ENCODE results near the gene CCNL2. TPM values are rescaled to one million over a fixed set of nuclear protein-coding genes. Genes with fewer than 3 reads are reported as not detected.
"Not testable (repeated sequence)": the region's sequence is repeated elsewhere in the genome, so short reads cannot be mapped to it uniquely, and the experiment has no call there.

Gene CCNL2
- total RNA-seq, 1 donor from 2014 or later = 185 TPM

DNA sequence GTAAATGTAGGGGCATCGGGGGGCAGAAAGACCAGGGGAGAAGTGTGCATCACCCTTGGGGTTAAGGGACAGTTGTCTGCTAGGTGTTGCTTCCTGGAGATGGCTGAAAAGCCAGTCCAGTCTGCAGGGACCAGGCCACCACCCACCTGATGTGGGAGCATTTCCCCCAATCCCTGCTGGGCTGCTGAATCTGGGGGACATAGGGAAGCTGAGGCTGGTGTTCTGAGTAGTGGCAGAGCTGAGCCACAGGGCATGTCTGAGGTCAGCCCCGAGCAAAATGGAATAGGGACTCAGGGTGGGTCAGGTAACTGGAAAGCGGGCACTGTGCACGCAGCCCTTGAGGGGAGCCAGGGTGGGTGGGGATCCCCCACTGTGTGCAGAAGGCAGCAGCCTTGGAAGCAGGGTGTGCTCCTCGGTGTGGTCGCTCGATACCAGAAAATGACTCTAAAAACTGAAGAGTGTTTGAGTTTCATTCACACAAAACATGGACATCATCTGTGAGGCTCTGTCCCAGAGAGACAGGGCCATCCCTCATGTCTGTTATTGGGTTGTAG, 2.4 kb upstream of the CCNL2 start:
- no peak for DNase-seq (ENCODE audit: low read depth)

DNA sequence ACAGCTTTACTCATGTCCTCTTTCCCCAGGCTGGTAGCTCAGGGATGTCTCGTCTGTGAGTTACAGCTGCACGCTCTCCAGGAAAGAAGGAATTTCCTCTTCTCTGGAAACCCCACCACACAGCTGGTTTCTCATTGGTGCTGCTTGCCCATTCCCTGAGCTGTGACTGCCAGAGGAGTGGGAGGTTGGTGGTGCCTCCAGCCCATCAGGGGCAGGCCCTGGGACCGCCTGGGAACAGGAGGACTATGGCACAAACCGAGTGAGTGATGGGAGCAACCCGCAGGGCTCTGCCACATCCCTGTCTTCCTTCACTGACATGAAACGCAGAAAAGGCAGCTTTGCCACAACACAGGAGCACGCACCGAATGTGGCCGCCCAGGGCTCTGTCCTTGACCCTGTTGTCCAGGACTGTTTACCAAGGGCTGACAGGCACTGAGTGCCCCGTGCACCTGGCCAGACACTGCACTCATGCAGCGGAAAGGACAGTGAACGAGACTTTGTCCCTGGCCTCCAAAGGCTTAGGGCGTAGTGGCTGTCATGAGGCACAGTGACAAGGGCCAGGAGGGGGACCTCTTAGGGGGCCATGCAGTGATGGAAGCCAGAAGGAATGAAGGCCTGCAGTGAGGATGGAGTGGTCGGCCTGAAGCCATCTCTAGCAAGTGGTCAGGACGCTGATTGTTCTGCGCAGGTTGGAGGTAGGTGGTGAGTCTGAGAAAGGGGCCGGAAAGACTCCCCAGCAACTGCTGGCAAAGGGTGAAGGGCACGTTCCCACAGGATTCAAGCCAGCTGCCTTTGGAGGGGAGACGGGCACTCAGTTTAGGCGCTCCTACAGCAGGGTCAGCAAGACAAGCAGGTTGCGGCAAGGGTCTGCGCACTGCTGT, 1.7 kb upstream of the CCNL2 start:
- DNase-seq (ENCODE audit: low read depth) = no peak

DNA sequence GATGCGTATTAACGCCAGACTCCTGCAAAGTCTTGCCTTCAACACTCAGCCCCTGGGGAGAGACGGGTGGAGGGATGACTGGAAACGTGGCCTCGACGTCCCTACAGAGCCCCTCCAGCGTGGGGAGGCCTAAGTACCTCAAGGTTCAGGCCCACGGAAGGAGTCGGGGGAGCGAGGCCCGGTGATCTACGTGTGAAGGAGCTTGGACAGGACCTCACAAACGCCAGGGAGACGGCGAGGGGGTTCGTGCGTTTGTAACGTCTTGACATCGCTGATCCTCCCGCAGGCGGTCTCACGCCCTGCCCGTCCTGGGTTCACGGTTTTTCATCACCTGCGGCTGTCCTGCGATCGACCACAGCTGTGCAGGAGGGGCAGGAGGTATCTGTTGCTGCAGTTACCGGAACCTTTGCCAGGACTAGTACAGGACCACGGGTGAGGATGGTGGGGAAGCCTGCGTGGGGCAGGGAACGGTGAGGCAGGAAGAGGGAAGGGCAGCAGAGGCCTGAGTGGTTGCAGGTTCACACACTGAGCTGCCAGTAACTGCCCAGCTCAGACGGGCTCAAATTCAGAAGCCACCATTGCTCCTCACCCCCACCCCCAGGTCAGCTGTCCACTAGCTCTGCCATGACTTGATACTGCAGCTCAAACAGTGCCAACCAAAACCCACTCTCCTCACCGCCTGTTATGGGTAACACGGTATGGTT, 889 bp upstream of the CCNL2 start:
- DNase-seq (ENCODE audit: low read depth) = peak; percentile 79

DNA sequence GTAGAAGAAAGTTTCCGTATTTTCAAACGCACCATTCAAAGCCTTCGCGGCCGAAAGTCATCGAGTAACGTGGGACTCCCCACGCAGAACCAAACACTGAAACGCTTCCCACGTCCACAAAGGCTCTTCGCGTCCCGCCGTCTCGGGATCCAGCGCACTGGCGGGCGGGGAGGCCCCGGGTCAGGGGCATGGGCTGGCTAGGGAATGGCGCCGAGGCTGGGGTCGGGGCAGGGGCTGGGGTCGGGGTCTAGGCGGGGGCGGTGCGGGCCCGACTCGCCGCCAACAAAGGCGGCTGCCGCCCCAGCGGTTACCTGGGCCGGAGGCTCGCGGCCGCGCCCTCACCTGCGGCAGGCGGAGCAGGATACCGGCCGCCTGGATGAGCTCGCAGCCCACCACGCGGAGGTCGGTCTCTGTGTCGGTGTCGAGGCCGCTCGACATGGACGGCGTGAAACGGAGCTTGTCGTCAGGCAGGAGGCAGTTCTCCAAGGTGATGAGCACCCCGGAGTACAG, 403 bp downstream of the CCNL2 start:
- DNase-seq (ENCODE audit: low read depth) = no peak

DNA sequence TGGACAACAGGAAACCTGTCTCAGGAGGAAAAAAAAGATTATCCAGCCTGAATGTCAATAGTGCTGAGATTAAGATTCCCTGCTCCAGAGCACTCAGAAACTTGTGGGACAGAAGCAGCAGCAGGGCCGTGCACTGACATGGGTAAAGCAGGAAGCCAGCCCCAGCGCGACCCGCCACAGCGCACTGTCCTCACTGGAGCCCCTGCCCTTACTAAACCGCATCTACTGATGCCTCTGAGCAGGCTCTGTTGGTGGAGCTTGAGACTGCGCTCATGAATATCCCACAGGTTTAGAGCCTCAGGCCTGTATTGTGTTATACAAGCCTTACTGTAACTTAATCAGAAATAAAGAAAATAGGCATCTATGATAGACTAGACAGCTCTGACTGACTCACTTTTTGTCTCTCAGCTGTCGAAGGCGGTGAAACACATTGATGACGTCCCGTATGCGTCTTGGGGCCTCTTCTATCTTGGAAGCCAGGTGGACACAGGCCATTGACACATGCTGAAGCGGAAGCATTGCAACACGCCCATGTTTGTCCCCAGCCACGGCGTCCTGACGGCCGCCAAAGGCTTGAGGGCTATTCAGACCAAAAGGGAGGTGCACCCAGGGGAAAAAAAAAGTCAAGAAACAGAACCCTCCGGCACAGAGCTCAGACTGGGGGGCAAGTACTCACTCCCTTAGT, 1.2 kb downstream of the CCNL2 start:
- DNase-seq (ENCODE audit: low read depth) = peak; percentile 51

DNA sequence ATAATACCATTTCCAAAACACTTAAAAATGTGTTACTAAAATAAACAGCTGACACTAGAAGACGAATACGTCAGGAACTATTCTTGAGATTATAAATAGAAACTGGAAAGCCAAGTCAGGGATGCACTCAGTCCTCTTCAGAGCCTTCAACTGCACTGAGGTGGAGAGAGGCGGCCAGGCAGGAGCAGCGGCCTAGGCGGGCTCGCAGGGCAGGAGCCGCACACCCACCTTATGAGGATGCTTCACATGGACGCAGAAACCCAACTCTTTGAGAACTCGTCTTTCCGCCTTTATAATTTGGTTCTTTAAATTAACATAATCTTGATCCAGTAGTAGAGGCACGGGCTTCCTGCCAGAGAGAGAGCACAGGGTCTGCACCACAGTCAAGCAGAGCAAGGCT, 4.0 kb downstream of the CCNL2 start:
- no peak for DNase-seq (ENCODE audit: low read depth)

DNA sequence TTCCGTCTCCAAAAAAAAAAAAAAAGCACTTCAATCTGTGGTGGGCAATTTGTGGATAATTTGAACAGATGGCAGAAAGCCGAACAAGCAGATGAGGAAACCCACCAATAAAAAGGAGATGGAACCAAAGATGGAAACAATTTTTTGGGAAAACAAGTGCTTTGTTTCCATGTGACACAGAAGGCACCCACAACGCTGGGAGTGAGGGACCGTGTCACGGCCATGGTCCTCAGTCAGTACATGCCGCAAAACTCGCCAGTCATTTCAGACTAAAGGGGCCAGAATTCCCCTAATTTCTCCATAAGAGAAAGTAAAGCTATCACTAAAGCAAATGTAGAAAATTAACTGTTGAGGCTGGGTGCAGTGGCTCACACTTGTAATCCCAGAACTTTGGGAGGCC, 5.0 kb downstream of the CCNL2 start:
- no peak for DNase-seq (ENCODE audit: low read depth)

DNA sequence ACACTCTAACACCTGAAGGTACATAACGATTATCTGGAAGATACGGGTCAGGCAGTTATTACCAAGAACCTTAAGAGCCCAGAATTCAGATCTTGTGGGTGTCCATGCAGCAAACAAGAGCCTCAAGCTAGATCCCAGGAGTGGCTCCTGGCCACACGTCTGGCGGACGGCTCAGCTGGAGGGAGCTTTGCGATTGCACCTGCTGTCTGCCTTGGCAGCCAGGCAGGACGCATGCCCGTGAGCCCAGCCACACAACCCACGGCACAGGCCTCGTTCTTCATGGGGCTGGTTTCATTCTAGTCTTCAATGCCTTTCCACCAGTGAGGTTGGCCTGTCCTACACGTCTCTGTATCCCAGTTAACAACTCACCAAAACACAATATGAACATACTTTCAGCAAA, 5.7 kb downstream of the CCNL2 start:
- peak; percentile 42 for DNase-seq (ENCODE audit: low read depth)

DNA sequence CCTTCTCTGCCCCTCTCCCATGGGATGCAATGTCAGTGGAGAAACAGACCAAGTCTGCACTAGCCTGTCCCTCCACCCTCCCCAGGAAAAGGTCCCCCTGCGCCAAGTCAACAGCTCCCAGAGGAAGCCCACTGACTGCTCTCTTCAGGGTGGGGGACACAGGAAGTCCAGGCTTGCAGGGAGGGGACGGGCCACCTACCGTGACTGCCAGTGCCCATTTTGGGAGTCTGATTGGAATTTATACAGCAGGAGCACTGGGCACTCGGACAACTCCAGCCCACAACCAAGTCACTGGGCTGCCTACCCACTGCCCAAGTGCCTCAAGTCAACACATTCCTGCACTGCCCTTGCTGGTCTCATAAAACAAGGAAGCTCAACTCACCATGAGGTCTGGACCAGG, 6.1 kb downstream of the CCNL2 start:
- DNase-seq (ENCODE audit: low read depth) = no peak

DNA sequence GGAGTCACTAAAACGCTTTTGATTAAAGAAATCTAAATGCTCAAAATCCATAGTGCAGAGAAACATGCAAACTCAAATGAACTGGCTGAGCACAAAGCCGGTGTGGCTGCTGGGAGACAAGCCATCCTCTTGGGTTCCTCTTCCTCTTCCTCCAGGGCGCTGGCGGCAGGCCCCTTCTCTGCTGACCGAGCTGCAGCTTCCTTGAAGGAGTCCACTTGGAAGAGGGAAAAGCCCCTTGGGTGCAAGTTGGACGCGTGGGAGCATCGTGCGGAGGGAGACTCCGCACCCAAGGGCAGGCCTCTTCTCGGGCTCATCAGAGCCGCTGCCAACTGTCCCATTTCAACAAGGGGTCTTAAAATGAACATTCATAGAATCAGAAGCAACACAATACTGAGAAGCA, 7.9 kb downstream of the CCNL2 start:
- DNase-seq (ENCODE audit: low read depth) = no peak

DNA sequence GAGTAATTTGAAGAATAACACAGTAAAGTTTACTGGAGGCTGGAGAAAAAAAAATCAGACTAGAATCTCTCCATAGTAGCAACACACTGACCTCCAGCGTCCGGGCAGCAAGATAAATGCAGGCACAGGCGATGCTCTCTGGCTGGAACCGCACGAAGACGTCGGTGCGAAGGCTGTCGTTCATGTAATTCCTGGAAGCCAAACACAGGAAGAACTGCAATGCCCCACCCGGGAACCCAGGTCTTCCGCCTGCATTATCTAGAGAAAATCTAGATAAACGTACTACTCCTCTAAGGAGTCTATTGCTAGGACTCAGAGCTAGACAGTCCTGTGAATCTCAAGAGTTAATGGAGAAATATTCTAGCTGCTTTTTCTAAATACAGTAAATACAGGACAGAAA, 8.5 kb downstream of the CCNL2 start:
- DNase-seq (ENCODE audit: low read depth) = no peak

DNA sequence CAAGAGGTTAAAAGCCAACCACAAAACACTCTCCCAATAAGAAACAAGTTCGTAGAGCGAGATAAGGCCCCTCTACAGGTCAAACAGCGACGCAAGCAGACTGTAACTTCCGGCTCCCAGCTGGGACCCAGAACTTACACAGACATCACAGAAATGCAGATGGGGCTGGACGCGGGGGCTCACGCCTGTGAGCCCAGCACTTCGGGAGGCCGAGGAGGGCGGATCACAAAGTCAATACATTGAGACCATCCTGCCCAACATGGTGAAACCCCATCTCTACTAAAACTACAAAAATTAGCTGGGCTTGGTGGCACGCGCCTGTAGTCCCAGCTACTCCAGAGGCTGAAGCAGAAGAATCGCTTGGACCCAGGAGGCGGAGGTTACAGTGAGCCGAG, 11.1 kb downstream of the CCNL2 start:
- DNase-seq (ENCODE audit: low read depth) = no peak

DNA sequence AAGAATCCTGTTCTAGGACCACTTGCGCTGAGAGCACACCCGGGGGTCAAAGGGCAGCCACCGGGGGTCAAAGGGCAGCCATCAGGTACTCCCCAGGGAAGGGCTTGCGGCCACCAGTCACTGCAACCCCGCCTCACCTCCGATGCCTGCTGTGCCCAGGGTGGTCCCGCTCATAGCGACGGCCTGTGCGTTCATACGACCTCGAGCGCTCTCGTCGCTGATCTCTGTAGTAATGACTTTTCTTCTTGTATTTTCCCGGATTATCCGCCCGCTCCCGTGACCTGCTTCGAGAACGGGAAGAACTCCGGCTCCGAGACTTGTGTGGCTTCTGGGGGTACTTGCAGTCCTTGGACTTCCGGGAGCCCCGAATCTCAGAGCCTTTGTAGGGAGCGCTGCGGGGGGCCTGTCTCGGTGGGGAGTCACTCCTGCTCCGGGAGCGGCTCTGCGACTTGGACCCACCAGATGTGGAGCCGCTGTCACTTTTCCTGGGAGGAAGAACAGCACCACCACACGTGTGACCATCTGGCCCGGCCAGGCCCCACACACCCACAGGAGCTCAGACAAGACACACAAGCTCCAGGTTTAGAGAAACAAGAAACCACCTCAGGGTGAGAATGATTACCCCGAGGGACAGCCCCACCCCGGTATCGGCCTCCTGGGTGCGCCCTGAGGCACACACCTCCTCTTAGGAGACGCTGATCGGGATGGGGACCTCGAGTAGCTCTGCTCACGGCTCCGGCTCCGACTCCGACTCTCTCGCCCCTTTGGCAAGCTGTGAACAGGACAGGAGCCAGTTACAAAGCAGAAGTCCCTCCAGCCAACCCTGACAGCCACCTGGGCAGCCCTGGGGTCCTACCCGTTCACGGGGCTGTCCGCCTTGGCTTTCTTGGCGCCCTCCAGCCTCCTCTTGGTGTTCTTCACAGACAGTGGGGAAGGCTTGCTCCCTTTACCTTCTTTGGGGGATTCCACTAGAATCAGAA, 11.7 kb downstream of the CCNL2 start:
- DNase-seq (ENCODE audit: low read depth) = no peak

DNA sequence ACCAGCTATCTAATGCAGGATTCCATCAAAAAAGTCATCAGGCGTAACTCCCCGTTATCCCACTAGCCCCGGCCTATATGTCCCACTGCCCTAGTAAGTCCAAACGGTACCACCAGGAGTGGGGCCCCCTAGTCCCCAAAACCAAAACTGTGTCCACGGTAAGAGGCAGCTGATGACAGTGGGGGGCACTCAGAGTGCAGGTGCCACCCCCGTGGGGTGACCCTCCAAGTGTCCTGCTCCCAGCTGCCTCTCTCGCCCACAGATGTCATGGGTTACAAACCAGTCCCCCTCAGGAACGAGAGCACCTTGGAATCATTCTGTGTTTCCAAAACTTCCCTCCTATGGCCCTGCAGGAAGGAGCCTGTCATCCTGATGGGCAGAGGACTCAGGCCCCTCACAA, 13.2 kb downstream of the CCNL2 start:
- DNase-seq (ENCODE audit: low read depth) = no peak

DNA sequence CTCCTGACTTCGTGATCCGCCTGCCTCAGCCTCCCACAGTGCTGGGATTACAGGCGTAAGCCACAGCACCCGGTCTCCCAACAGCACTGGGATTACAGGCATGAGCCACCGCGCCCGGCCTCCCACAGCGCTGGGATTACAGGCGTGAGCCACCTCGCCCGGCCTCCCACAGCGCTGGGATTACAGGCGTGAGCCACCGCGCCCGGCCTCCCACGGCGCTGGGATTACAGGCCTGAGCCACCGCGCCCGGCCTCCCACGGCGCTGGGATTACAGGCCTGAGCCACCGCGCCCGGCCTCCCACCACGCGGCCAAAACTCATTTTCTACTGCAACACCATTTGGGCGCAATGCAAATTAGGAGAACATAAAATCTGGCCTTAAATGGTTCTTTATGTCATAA, 13.8 kb downstream of the CCNL2 start:
- DNase-seq (ENCODE audit: low read depth) = not testable (repeated sequence)

DNA sequence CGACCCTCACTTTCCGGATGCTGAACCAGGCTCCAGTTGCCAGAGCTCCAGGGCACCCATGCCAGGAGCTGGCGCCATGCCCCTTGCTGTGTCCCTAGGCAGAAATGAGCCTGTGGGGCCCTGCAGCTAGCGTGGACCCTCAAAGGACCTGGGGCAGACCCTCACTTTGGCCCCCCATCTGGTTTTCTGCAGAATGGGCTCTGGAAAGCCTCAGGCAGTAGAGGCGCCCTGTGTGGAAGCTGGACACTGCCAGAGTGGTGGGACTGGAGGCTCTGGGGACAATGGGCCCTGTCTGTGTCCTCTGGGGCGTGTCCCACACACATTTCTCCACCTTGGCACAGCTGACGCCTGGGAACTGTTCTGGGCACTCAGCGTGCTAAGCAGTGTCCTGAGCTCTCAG, 17.8 kb downstream of the CCNL2 start:
- no peak for DNase-seq (ENCODE audit: low read depth)

DNA sequence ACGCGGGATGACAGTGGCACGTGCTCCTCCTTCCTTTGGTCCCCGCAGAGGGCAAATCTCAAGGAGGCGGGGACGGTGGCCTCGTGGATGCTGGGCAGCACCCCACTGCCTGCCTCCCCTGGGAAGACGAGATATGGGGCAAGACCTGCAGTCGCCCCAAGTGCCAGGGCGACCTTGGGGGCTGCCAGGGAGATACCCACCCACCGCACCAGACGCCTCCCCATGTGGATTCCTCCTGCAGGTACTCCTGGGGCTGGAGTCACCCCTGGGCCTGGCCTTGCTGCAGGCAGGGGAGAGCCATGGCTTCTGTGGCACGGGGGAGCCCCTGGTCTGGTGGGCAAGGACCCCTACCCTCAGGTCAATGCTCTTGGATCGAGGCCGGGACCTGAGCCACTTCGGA, 18.3 kb downstream of the CCNL2 start:
- no peak for DNase-seq (ENCODE audit: low read depth)

DNA sequence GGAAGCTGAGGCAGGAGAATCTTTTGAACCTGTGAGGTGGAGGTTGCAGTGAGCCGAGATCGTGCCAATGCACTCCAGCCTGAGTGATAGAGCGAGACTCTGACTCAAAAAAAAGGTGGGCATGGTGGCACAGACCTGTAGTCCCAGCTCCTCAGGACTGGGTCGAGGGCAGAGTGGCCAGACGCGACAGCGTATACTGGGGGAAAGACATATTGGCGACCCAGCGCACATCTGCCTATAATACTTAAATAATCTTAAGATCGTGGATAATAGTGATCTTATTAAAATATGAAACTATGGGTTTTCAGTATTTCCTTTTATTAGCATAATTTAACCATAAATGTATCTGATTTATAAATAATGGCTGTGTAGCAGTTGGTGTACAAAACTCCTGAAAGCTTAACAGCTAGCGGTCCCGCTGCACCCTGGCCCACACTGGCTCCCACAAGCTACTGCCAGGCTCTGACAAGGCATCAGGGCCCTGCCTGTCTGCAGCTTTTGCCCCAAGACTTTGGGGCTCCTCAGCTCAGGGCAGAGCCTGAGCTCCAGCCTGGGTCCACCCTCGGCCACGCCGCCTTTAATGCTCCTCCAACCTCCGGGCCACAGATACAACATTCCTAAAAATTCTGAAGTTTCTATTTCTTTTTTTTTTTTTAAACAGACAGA, 21.5 kb downstream of the CCNL2 start:
- DNase-seq (ENCODE audit: low read depth) = no peak

DNA sequence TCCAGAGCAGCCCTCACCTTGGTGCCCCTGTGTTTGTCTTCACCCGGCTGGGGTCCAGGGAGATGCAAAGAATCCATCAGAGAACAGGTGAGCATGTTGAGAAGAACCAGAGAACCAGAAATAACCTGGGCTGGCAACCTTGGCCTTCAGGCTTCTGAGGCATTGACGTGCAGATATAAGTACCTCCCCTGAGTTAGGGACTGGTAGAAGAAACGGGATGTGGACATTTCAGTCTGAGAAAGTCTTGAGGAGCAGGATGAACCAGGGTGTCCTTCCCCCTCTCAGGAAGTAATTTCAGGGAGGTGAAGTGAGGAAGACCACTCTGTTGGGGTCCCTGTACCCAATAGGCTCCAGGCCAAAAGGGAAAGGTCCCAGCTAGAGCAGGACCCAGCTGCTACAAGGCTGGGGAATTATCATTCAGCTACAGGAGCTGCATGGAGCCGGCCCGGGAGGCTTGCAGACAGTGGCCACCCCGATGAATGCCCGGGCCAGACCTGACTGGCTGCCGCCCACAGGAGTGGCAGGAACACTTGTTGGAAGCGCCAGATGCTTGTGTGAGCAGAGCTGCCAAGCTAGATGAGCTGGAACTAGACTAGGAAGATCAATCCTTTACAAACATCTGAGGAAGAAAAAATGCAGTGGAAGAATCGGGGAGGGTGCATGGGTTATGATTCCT, 22.4 kb downstream of the CCNL2 start:
- peak; percentile 24 for DNase-seq (ENCODE audit: low read depth)
